H9 (cell line): Measurements from ENCODE around the gene TLR8. TPM values are rescaled to one million over a fixed set of nuclear protein-coding genes. Genes with fewer than 3 reads are reported as not detected.

Experiments
- DNase-seq: peaks from one replicate; pipeline ENCODE4 v3.0.0-alpha.2; 2017
- H2AFZ ChIP-seq: one replicate; pipeline ENCODE4 v1.6.1; 2013; ENCODE audit warnings: mild to moderate bottlenecking, low read length, control low read depth, moderate library complexity
- H2AK5ac ChIP-seq: 2 replicates; pipeline ENCODE4 v1.6.1; 2013; ENCODE audit warnings: low read length, control low read depth, mixed read lengths; ENCODE audit not compliant: insufficient read length
- H2BK120ac ChIP-seq: one replicate; pipeline ENCODE4 v1.6.1; 2013; ENCODE audit warnings: low read depth, mild to moderate bottlenecking, low read length, control low read depth, inconsistent platforms; ENCODE audit not compliant: poor library complexity, severe bottlenecking
- H2BK12ac ChIP-seq: 2 replicates; pipeline ENCODE4 v1.6.1; 2013; ENCODE audit warnings: low read length, control low read depth, mixed read lengths, low read depth; ENCODE audit not compliant: insufficient read length
- H2BK15ac ChIP-seq: 2 replicates; pipeline ENCODE4 v1.6.1; 2013; ENCODE audit warnings: low read depth, low read length, control low read depth
- H2BK20ac ChIP-seq: one replicate; pipeline ENCODE4 v1.6.1; 2013; ENCODE audit warnings: low read depth, mild to moderate bottlenecking, low read length, control low read depth, inconsistent platforms; ENCODE audit not compliant: poor library complexity, severe bottlenecking
- H2BK5ac ChIP-seq: 2 replicates; pipeline ENCODE4 v1.6.1; 2013; ENCODE audit warnings: low read length, control low read depth, mixed read lengths; ENCODE audit not compliant: insufficient read length
- H3K14ac ChIP-seq: 2 replicates; pipeline ENCODE4 v1.6.1; 2013; ENCODE audit warnings: low read length, control low read depth; ENCODE audit not compliant: insufficient read depth
- H3K18ac ChIP-seq: 2 replicates; pipeline ENCODE4 v1.6.1; 2013; ENCODE audit warnings: low read depth, mild to moderate bottlenecking, mixed read lengths, low read length, control low read depth; ENCODE audit not compliant: insufficient read length
- H3K23ac ChIP-seq: 2 replicates; pipeline ENCODE4 v1.6.1; 2013; ENCODE audit warnings: low read length, control low read depth, mixed read lengths, low read depth; ENCODE audit not compliant: insufficient read length
- H3K23me2 ChIP-seq: 2 replicates; pipeline ENCODE4 v1.6.1; 2013; ENCODE audit warnings: low read depth, mild to moderate bottlenecking, mixed read lengths, low read length, control low read depth; ENCODE audit not compliant: insufficient read length, poor library complexity, severe bottlenecking
- H3K27ac ChIP-seq: 2 replicates; pipeline ENCODE4 v1.5.1; 2013; ENCODE audit warnings: low read length, control low read depth, mixed read lengths, low read depth; ENCODE audit not compliant: insufficient read length
- H3K27me3 ChIP-seq: 2 replicates; pipeline ENCODE4 v1.6.1; 2013; ENCODE audit warnings: low read length, control low read depth, inconsistent platforms; ENCODE audit not compliant: insufficient read depth
- H3K4ac ChIP-seq: 2 replicates; pipeline ENCODE4 v1.6.1; 2013; ENCODE audit warnings: low read depth, mild to moderate bottlenecking, control low read depth, inconsistent platforms, low read length, moderate library complexity
- H3K4me1 ChIP-seq: 2 replicates; pipeline ENCODE4 v1.6.1; 2013; ENCODE audit warnings: low read length, control low read depth, inconsistent platforms; ENCODE audit not compliant: insufficient read depth
- H3K4me2 ChIP-seq: 2 replicates; pipeline ENCODE4 v1.6.1; 2013; ENCODE audit warnings: low read length, control low read depth, mixed read lengths; ENCODE audit not compliant: insufficient read length, insufficient read depth
- H3K56ac ChIP-seq: 2 replicates; pipeline ENCODE4 v1.6.1; 2013; ENCODE audit warnings: low read depth, mild to moderate bottlenecking, mixed read lengths, low read length, control low read depth; ENCODE audit not compliant: insufficient read length
- H3K79me1 ChIP-seq: 2 replicates; pipeline ENCODE4 v1.6.1; 2013; ENCODE audit warnings: low read depth, mild to moderate bottlenecking, moderate library complexity, low read length, control low read depth, inconsistent platforms; ENCODE audit not compliant: insufficient read depth, poor library complexity, severe bottlenecking
- H3K79me2 ChIP-seq: 2 replicates; pipeline ENCODE4 v1.6.1; 2013; ENCODE audit warnings: low read length, control low read depth, inconsistent platforms; ENCODE audit not compliant: insufficient read depth
- H3K9ac ChIP-seq: 2 replicates; pipeline ENCODE4 v1.6.1; 2013; ENCODE audit warnings: low read length, control low read depth, mixed read lengths; ENCODE audit not compliant: insufficient read length; ENCODE audit errors: extremely low read depth
- H3K9me3 ChIP-seq: one replicate; pipeline ENCODE4 v1.6.1; 2013; ENCODE audit warnings: low read depth, low read length, inconsistent platforms; ENCODE audit not compliant: control insufficient read depth
- H3T11ph ChIP-seq: one replicate; pipeline ENCODE4 v1.6.1; 2013; ENCODE audit warnings: mild to moderate bottlenecking, low read length, control low read depth, inconsistent platforms
- H4K20me1 ChIP-seq: one replicate; pipeline ENCODE4 v1.6.1; 2013; ENCODE audit not compliant: control insufficient read depth, insufficient read length, insufficient read depth
- H4K5ac ChIP-seq: 2 replicates; pipeline ENCODE4 v1.6.1; 2013; ENCODE audit warnings: low read depth, mild to moderate bottlenecking, mixed read lengths, low read length, control low read depth; ENCODE audit not compliant: insufficient read length
- H4K8ac ChIP-seq: replicated peaks from 2 replicates; pipeline ENCODE4 v1.6.1; 2013; ENCODE audit warnings: low read length, control low read depth, mixed read lengths, low read depth; ENCODE audit not compliant: insufficient read length
- H4K91ac ChIP-seq: 2 replicates; pipeline ENCODE4 v1.6.1; 2013; ENCODE audit warnings: low read depth, mild to moderate bottlenecking, moderate library complexity, mixed read lengths, low read length, control low read depth; ENCODE audit not compliant: insufficient read length
- H3K27ac Mint-ChIP-seq, 3 experiments: 2 replicates in 2 of 3; 3 replicates in 1 of 3; pipeline ENCODE4 v1.8.0; 2020 to 2021; ENCODE audit warnings: mixed read lengths in 3 of 3, mild to moderate bottlenecking in 1 of 3, moderate library complexity in 1 of 3
- H3K27me3 Mint-ChIP-seq: 2 replicates; pipeline ENCODE4 v1.8.0; 2021; ENCODE audit warnings: low read depth, mild to moderate bottlenecking, moderate library complexity, mixed read lengths
- H3K36me3 Mint-ChIP-seq, 3 experiments: 2 replicates in 2 of 3; 3 replicates in 1 of 3; pipeline ENCODE4 v1.8.0; 2020 to 2021; ENCODE audit warnings: low read depth in 3 of 3, mixed read lengths in 3 of 3; ENCODE audit not compliant: insufficient read depth in 1 of 3
- H3K4me1 Mint-ChIP-seq, 2 experiments: 2 replicates each; pipeline ENCODE4 v1.8.0; 2020; ENCODE audit warnings: mixed read lengths in 2 of 2
- H3K4me3 Mint-ChIP-seq, 2 experiments: 2 replicates in 1 of 2; 3 replicates in 1 of 2; pipeline ENCODE4 v1.8.0; 2020 to 2021; ENCODE audit warnings: mild to moderate bottlenecking in 2 of 2, mixed read lengths in 2 of 2, moderate library complexity in 1 of 2
- H3K9me3 Mint-ChIP-seq, 2 experiments: 2 replicates in 1 of 2; 3 replicates in 1 of 2; pipeline ENCODE4 v1.8.0; 2020; ENCODE audit warnings: mild to moderate bottlenecking in 2 of 2, mixed read lengths in 2 of 2, moderate library complexity in 1 of 2
- CTCF ChIP-seq: fragments of 200-600 bp; sonication (generic); conservative IDR thresholded peaks from 3 replicates; pipeline ENCODE4 v1.8.0; 2021; ENCODE audit warnings: antibody characterized with exemption, mild to moderate bottlenecking
- whole genome bisulfite sequencing: extraction: QIAGEN DNeasy Blood & Tissue Kit; methylation state at CpG from one replicate; pipeline ENCODE4 v1.1.7; 2013; ENCODE audit warnings: missing lambda C conversion rate, low lambda C conversion rate, mixed read lengths; ENCODE audit not compliant: insufficient read length; ENCODE audit errors: extremely low coverage; 5-methylcytosine and 5-hydroxymethylcytosine counted together
- total RNA-seq: library from RNA; stranded (reverse); gene quantifications from 2 replicates; pipeline ENCODE4 v1.2.1, GENCODE V29; 2021

Gene TLR8
- total RNA-seq, 1 experiment from 2014 or later, result not detected

- Histone ChIP-seq H4K91ac (no peak overlapping the region), H3K56ac (no peak overlapping the region), H3K9ac (no peak overlapping the region), H3K23me2 (no peaks in the 10 kb centered on the region), H3K4me2 (no peak overlapping the region), H3K79me1 (no peaks in the 10 kb centered on the region), H3T11ph (no peak overlapping the region), H2BK12ac (no peak overlapping the region), H2BK120ac (no peak overlapping the region), H4K5ac (no peak overlapping the region), H3K18ac (no peak overlapping the region), H3K14ac (no peak overlapping the region), H2AK5ac (no peak overlapping the region), H2AFZ (no peak overlapping the region), H3K27me3 (no peaks in the 10 kb centered on the region), H3K9me3 (no peaks in the 10 kb centered on the region), H2BK20ac (no peak overlapping the region), H4K8ac (no peak overlapping the region), H3K23ac (no peak overlapping the region), H2BK15ac (no peak overlapping the region), H4K20me1 (no peaks in the 10 kb centered on the region), H2BK5ac (no peak overlapping the region), H3K27ac (no peak overlapping the region), H3K4ac (no peak overlapping the region), H3K4me1 (peaks cover 2% of the 10 kb centered on the region; the same call in 1 of the 2 replicates), H3K79me2 (peaks cover 11% of the 10 kb centered on the region; the same call in 1 of the 2 replicates)
- peaks cover 27 to 30% (median 29%) of the 10 kb centered on the region in 3 experiments for H3K36me3 Mint-ChIP-seq
- no peak overlapping the region; a peak in 1 of 7 replicates for H3K27ac Mint-ChIP-seq
- no peak for TF ChIP-seq CTCF
- no peak overlapping the region for H3K4me3 Mint-ChIP-seq
- H3K27me3 Mint-ChIP-seq, result no peaks in the 10 kb centered on the region; the same call in 1 of the 2 replicates
- DNase-seq, result no peak
- H3K9me3 Mint-ChIP-seq, result peaks cover 80 to 83% of the 10 kb centered on the region in 2 experiments
- WGBS, result no CpG with 5 or more reads among the region's 6 CpGs
- H3K4me1 Mint-ChIP-seq, result peaks cover 21 to 28% of the 10 kb centered on the region in 2 experiments
Observed at GRCh38 chrX:12972243-12972642, 65.8 kb downstream of the TLR8 start.

Other genes starting within 250 kb of the TLR8 start
- gene PRPS2, start 115.2 kb upstream of the TLR8 start, total RNA-seq, result 28.0 and 34.6 TPM in 2 replicates
- gene TLR7, start 39.5 kb upstream of the TLR8 start, total RNA-seq, result not detected in 2 replicates
- gene TMSB4X, start 68.5 kb downstream of the TLR8 start, total RNA-seq, result 2,733 and 2,818 TPM in 2 replicates
- gene FAM9C, start 138.0 kb downstream of the TLR8 start, total RNA-seq, result 0.09 TPM in 1 of 2 replicates, not detected in the other